ENCODE measurements around the gene FBXW9. TPM values are rescaled to one million over a fixed set of nuclear protein-coding genes. Genes with fewer than 3 reads are reported as not detected.
A peak's percentile ranks its signal among the peaks of the same experiment; 100 is the strongest.

The FBXW9 gene
- total and polyA plus RNA-seq, 2 of the 8 experiments (the other 6 are each of a cell fraction or from before 2014, with no cell fraction given): 10.8 to 30.1 TPM

DNA sequence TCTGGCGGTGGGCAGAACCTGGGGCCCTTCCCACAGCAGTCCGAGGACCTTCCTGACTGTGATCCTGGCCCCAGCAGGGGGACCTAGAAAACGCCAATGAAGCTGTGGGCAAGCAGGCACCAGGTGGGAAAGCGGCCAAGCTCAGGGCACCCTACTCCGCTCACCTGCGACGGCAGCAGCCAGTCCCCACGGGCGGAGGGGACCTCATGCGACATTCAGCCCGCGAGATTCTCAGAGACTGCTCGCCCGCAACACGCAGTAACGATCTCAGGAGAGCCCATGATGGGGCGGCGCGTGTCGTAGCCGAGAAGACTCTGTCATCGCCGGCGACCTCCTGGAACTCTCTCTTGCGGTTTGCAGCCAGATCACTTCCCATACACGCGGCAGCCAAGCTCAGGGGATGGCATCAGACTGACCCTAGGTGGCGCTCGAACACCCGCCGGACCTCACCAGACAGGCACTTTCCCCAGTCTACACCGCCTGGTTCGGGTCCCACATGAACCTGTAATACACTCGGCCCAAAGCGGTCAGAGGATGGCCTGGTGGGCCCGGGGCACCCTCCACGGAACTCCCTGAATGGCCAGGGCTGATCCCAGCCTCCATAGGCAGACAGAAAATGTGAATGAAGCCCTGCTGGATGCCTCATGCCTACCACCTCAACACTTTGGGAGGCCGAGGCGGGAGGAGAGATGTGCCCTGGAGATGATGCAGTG is 56.4 kb downstream of the FBXW9 start:
- POLR2A ChIA-PET (ENCODE audit: partially characterized antibody): interaction anchor here (0.7 to 1.4 kb wide), 8 partner anchors 7 to 80 kb away, joined by 3 to 12 read pairs (median 4); partner anchors contain the start of genes ZNF490 and ZNF791
- DNase-seq (ENCODE audit: low read depth in 1 of 2, low spot score in 2 of 2) (peak; percentile 77 to 93), FAIRE-seq (peak; percentile 69)
- 0 out of 2 replicates have a peak overlapping the region, but pooled peaks have one; percentile 6 for H2BK12ac ChIP-seq (ENCODE audit: low read depth, low read length)
- no peak overlapping the region for H3K56ac ChIP-seq (replicated peaks; ENCODE audit: insufficient read length, low read depth, low read length)
- H3K27ac ChIP-seq (ENCODE audit: low read depth, low read length): no peak overlapping the region
- no peaks in the 10 kb centered on the region for H3K79me2 ChIP-seq (ENCODE audit: control insufficient read depth in 1 of 2, insufficient read depth in 2 of 2, low read length in 2 of 2)
- H3K4me1 ChIP-seq (replicated peaks in 1 of 4; ENCODE audit: control insufficient read depth in 3 of 4, insufficient read depth in 4 of 4, low read length in 3 of 4): no peaks in the 10 kb centered on the region; a peak in 2 of 7 replicates
- H2AK5ac ChIP-seq (ENCODE audit: low read depth, low read length): no peak overlapping the region
- H4K20me1 ChIP-seq (replicated peaks in 1 of 2; ENCODE audit: control insufficient read depth in 1 of 2, insufficient read depth in 2 of 2, low read length in 2 of 2): no peaks in the 10 kb centered on the region
- peak overlapping the region; percentile 98 for H2AFZ ChIP-seq (ENCODE audit: low read length)
- H4K8ac ChIP-seq (ENCODE audit: extremely low read depth, insufficient read depth, low read length): peak overlapping the region; percentile 81
- H2BK15ac ChIP-seq (ENCODE audit: low read length): peak overlapping the region; percentile 81; the same call in 1 of the 2 replicates
- no peak overlapping the region for H3K4ac ChIP-seq (replicated peaks; ENCODE audit: insufficient read length, low read depth, low read length)
- H3K79me1 ChIP-seq (ENCODE audit: low read depth, low read length): no peaks in the 10 kb centered on the region
- H3K4me2 ChIP-seq (ENCODE audit: insufficient read depth in 1 of 2, low read depth in 2 of 2, low read length in 2 of 2): peak overlapping the region; percentile 51 to 94
- no peak overlapping the region for H2BK20ac ChIP-seq (ENCODE audit: low read length)
- no peak overlapping the region for H3K23ac ChIP-seq (ENCODE audit: insufficient read length)
- H3K36me3 ChIP-seq (ENCODE audit: control insufficient read depth in 2 of 4, insufficient read depth in 4 of 4, low read length in 3 of 4): no peaks in the 10 kb centered on the region
- no peak overlapping the region for H4K91ac ChIP-seq (replicated peaks; ENCODE audit: insufficient read length, low read length)
- no peaks in the 10 kb centered on the region for H3K27me3 ChIP-seq (replicated peaks in 1 of 4; ENCODE audit: control insufficient read depth in 3 of 4, extremely low read depth in 1 of 4, insufficient read depth in 3 of 4, low read length in 3 of 4)
- H4K5ac ChIP-seq (ENCODE audit: insufficient read length, low read depth, low read length): no peak overlapping the region
- H3K9me3 ChIP-seq (ENCODE audit: insufficient read depth in 2 of 2, low read depth in 1 of 2, low read length in 1 of 2): no peaks in the 10 kb centered on the region
- no peak overlapping the region for H3K18ac ChIP-seq (ENCODE audit: extremely low read depth, low read length)
- no peak overlapping the region for H2BK5ac ChIP-seq (ENCODE audit: low read depth, low read length)
- H2BK120ac ChIP-seq (replicated peaks; ENCODE audit: low read depth, low read length): no peak overlapping the region
- peak overlapping the region; percentile 11 to 53 (median 42); a peak in 6 of 8 replicates for H3K4me3 ChIP-seq (ENCODE audit: extremely low read depth in 1 of 4, insufficient read depth in 2 of 4, low read depth in 3 of 4, low read length in 4 of 4)
- H3K23me2 ChIP-seq (ENCODE audit: low read depth, low read length): peaks cover 1% of the 10 kb centered on the region; the same call in 1 of the 2 replicates
- 16% methylated on average over 39 of the region's 39 CpGs; no CpG with 5 or more reads in 1 of the 2 experiments for WGBS, 2 experiments (ENCODE audit: extremely low coverage in 1 of 2, insufficient coverage in 1 of 2, insufficient read length in 1 of 2, insufficient replicate concordance in 2 of 2, low coverage in 1 of 2, low lambda C conversion rate in 2 of 2, missing lambda C conversion rate in 1 of 2)
- CTCF ChIA-PET (ENCODE audit: partially characterized antibody): interaction anchor here (0.5 to 2.5 kb wide), 15 partner anchors 9 to 160 kb away, joined by 3 to 14 read pairs (median 5); partner anchors contain the start of genes MAN2B1, WDR83, ZNF490 and ZNF791
- H3K9ac ChIP-seq (replicated peaks in 1 of 4; ENCODE audit: extremely low read depth in 1 of 4, low read depth in 3 of 4, low read length in 3 of 4): no peak overlapping the region
- no peak overlapping the region for H3K14ac ChIP-seq (ENCODE audit: insufficient read length)
- TF ChIP-seq JUND (IDR thresholded peaks at IDR 0.05; ENCODE audit: low read length): no peak
- TF ChIP-seq, protein P1, sequence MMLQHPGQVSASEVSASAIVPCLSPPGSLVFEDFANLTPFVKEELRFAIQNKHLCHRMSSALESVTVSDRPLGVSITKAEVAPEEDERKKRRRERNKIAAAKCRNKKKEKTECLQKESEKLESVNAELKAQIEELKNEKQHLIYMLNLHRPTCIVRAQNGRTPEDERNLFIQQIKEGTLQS (IDR thresholded peaks at IDR 0.05; ENCODE audit: insufficient read depth, low read depth, low read length): no peak
- TF ChIP-seq JUN (IDR thresholded peaks at IDR 0.05; ENCODE audit: low read depth, low read length): no peak
- TF ChIP-seq TEAD4 (IDR thresholded peaks at IDR 0.05; ENCODE audit: low read depth, low read length): no peak
- peak; percentile 64; the same call in 1 of the 2 replicates for TF ChIP-seq CREB1 (IDR thresholded peaks at IDR 0.05)
- TF ChIP-seq RNF2 (IDR thresholded peaks at IDR 0.05; ENCODE audit: borderline replicate concordance, low read depth, low read length, missing control alignments, poor library complexity, severe bottlenecking): no peak
- no peak for TF ChIP-seq CBX5 (IDR thresholded peaks at IDR 0.05; ENCODE audit: low read depth, low read length)
- peak; percentile 98 for TF ChIP-seq TBP (IDR thresholded peaks at IDR 0.05; ENCODE audit: low read depth, low read length)
- TF ChIP-seq POLR2AphosphoS5 (IDR thresholded peaks at IDR 0.05; ENCODE audit: low read depth, low read length): no peak
- TF ChIP-seq, protein P2, sequence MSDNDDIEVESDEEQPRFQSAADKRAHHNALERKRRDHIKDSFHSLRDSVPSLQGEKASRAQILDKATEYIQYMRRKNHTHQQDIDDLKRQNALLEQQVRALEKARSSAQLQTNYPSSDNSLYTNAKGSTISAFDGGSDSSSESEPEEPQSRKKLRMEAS (IDR thresholded peaks at IDR 0.05): peak; percentile 90
- TF ChIP-seq RBBP5 (IDR thresholded peaks at IDR 0.05; ENCODE audit: borderline replicate concordance, low read depth, low read length): no peak

Measured in H1 (cell line).